Osteocyte (in vitro differentiated cells): ENCODE data around the gene WDCP. TPM values are rescaled to one million over a fixed set of nuclear protein-coding genes. Genes with fewer than 3 reads are reported as not detected.

ENCODE experiments used
- DNase-seq: peaks from one replicate; pipeline ENCODE4 v3.0.0; 2021; ENCODE audit warnings: mixed read lengths; ENCODE audit not compliant: unreplicated experiment; ENCODE audit errors: extremely low spot score
- H3K27ac Mint-ChIP-seq: one replicate; pipeline ENCODE4 v1.8.0; 2021; ENCODE audit warnings: mild to moderate bottlenecking, mixed read lengths; ENCODE audit not compliant: unreplicated experiment
- H3K27me3 Mint-ChIP-seq: one replicate; pipeline ENCODE4 v1.8.0; 2021; ENCODE audit warnings: mixed read lengths; ENCODE audit not compliant: unreplicated experiment
- H3K36me3 Mint-ChIP-seq: one replicate; pipeline ENCODE4 v1.8.0; 2021; ENCODE audit warnings: mixed read lengths; ENCODE audit not compliant: unreplicated experiment
- H3K4me1 Mint-ChIP-seq: one replicate; pipeline ENCODE4 v1.8.0; 2021; ENCODE audit warnings: mixed read lengths; ENCODE audit not compliant: unreplicated experiment
- H3K4me3 Mint-ChIP-seq: one replicate; pipeline ENCODE4 v1.8.0; 2021; ENCODE audit warnings: mild to moderate bottlenecking, moderate library complexity, mixed read lengths; ENCODE audit not compliant: unreplicated experiment
- H3K9me3 Mint-ChIP-seq: one replicate; pipeline ENCODE4 v1.8.0; 2021; ENCODE audit warnings: mixed read lengths; ENCODE audit not compliant: unreplicated experiment
- total RNA-seq: library from RNA; stranded (reverse); gene quantifications from 2 replicates; pipeline ENCODE4 v1.2.1, GENCODE V29; 2021
- TF ChIP-seq, protein P1 (sequence below): fragments of 200-600 bp; sonication (generic); IDR thresholded peaks from 2 replicates; pipeline ENCODE4 v1.5.0; 2021; ENCODE audit warnings: antibody characterized with exemption, mild to moderate bottlenecking, moderate library complexity

The WDCP gene
- total RNA-seq, 1 donor from 2014 or later = 9.6 TPM

DNA sequence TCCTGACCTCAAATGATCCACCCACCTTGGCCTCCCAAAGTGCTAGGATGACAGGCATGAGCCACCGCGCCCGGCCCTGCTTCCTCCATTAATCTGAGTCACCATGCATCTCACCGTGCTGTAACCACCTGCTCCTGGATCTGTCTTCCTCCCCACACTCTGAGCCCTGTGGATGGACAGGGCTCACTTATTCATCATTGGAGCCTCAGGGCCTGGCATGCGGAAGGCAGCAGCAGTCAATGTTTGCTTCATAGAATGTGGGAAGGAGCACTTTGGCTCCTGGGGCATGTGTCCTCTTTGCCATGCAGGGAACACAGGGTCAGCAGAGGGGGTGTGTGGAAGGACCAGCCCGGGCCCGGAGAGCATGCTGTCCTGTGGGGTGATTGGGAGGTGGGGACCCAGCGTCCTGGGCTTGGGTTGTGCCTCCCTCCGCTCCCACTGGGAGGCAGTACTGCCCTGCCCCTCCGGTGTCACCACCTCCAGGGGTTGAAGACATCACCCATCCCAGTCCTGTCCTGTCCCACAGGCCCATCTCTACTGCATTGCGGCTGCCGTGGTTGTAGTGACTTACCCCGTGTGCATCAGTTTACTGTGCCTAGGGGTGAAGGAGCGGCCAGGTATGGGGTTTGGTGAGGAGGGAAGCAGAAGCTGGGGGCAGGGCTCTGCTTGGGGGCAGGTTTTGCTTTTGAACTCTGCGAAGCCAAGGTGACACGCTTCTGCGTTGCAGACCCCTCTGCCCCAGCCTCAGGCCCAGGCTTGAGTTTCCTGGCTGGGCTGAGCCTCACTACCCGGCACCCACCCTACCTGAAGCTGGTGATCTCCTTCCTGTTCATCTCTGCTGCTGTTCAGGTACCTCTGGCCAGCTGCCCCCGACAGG is 25.8 kb downstream of the WDCP start:
- no peak for DNase-seq
- H3K27ac Mint-ChIP-seq = no peak overlapping the region

DNA sequence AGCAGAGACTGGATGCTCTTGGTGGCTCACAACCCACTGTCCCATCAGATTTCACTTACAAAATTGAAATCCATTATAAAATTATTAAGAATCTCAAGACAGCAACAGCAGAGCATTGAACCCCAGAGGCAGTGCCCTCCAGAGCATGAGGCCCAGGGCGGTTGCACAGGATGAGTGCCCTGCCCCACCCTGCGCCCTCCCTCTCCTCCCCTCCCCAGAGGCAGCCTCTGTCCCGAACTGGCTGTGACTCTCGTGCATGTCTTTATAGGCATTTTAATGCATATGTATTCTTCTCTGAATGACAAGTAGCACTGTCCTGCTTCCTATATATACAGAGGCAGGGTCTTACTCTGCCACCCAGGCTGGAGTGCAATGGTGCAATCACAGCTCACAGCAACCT is 26.9 kb downstream of the WDCP start:
- TF ChIP-seq, protein P1, sequence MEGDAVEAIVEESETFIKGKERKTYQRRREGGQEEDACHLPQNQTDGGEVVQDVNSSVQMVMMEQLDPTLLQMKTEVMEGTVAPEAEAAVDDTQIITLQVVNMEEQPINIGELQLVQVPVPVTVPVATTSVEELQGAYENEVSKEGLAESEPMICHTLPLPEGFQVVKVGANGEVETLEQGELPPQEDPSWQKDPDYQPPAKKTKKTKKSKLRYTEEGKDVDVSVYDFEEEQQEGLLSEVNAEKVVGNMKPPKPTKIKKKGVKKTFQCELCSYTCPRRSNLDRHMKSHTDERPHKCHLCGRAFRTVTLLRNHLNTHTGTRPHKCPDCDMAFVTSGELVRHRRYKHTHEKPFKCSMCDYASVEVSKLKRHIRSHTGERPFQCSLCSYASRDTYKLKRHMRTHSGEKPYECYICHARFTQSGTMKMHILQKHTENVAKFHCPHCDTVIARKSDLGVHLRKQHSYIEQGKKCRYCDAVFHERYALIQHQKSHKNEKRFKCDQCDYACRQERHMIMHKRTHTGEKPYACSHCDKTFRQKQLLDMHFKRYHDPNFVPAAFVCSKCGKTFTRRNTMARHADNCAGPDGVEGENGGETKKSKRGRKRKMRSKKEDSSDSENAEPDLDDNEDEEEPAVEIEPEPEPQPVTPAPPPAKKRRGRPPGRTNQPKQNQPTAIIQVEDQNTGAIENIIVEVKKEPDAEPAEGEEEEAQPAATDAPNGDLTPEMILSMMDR = no peak
- Mint-ChIP-seq H3K9me3 (no peaks in the 10 kb centered on the region), H3K27ac (no peak overlapping the region), H3K27me3 (no peaks in the 10 kb centered on the region), H3K4me1 (peaks cover 16% of the 10 kb centered on the region), H3K4me3 (no peak overlapping the region), H3K36me3 (peaks cover 8% of the 10 kb centered on the region)
- no peak for DNase-seq

More for the DNA sequence above, 25.8 kb downstream of the WDCP start:
- no peaks in the 10 kb centered on the region for H3K9me3 Mint-ChIP-seq
- H3K27me3 Mint-ChIP-seq = no peaks in the 10 kb centered on the region
- TF ChIP-seq, protein P1 = no peak
- no peak overlapping the region for H3K4me3 Mint-ChIP-seq
- H3K36me3 Mint-ChIP-seq = peaks cover 10% of the 10 kb centered on the region
- peaks cover 6% of the 10 kb centered on the region for H3K4me1 Mint-ChIP-seq

DNA sequence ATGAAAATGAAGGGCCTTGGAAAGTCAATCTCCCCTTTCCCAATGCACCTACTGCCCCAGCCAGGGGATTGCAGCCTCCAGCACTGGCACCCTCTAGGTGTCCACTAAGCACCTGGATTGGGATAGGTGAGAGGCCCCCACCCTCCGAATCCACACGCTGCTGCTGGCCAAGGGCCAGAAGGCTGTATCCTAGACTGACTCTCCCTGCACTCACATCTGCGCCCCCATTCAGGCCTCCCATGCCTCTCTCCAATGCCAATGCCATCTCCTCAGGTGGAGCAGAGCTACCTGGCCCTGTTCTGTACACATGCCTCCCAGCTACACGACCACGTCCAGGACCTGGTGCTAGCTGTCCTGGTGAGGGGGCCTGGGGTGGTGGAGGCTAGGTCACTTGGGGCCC is 27.5 kb downstream of the WDCP start:
- TF ChIP-seq, protein P1 = no peak
- H3K4me1 Mint-ChIP-seq = peaks cover 16% of the 10 kb centered on the region
- H3K9me3 Mint-ChIP-seq = no peaks in the 10 kb centered on the region
- no peak overlapping the region for H3K27ac Mint-ChIP-seq
- no peak overlapping the region for H3K4me3 Mint-ChIP-seq
- no peaks in the 10 kb centered on the region for H3K27me3 Mint-ChIP-seq
- DNase-seq = no peak
- H3K36me3 Mint-ChIP-seq = peaks cover 8% of the 10 kb centered on the region

DNA sequence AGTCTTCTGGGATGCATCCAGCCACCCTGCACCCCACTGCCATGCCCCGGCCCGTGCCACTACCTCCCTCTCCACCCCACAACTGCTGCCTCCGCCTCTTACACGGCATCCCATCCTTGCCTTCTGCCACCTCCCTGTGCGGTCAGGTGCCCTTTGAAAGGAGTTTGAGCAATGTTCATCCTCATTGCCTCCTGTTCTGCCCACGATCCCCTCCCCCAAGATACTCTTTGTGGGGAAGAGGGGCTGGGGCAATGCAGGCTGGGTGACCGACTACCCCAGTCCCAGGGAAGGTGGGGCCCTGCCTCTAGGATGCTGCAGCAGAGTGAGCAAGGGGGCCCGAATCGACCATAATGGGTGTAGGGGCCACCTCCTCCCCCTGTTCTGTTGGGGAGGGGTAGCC is 28.9 kb downstream of the WDCP start:
- no peak for DNase-seq
- TF ChIP-seq, protein P1 = no peak
- peak overlapping the region; percentile 41 for H3K27ac Mint-ChIP-seq
- H3K4me1 Mint-ChIP-seq = peaks cover 17% of the 10 kb centered on the region
- peaks cover 6% of the 10 kb centered on the region for H3K36me3 Mint-ChIP-seq
- H3K27me3 Mint-ChIP-seq = no peaks in the 10 kb centered on the region
- no peak overlapping the region for H3K4me3 Mint-ChIP-seq
- no peaks in the 10 kb centered on the region for H3K9me3 Mint-ChIP-seq

DNA sequence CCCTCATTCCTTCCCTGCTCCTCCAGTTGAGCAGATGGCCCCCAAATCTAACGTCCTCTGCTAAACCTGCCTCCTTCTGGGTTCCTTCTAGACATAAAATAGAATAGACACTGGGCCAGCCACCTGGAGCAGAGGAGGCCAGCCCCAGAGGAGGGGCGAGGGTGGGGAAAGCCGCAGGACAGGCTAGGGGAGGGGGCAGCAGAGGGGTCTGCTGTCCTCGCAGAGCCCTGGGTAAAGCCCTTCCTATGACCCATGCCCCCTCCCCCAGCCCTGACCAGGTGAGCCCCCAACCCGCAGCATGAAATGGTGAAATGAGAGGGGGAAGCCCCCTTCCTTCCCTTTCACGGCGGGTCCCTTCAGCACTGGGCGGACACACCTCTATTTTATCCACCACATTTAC is 29.5 kb downstream of the WDCP start:
- Mint-ChIP-seq H3K9me3 (no peaks in the 10 kb centered on the region), H3K4me1 (peaks cover 17% of the 10 kb centered on the region), H3K36me3 (peaks cover 1% of the 10 kb centered on the region), H3K27ac (peak overlapping the region; percentile 41), H3K27me3 (no peaks in the 10 kb centered on the region), H3K4me3 (no peak overlapping the region)
- TF ChIP-seq, protein P1 = no peak
- DNase-seq = no peak
